Muscle layer of duodenum (tissue), 2 donors: ENCODE results near the gene CALN1.
"Not testable (repeated sequence)": the region's sequence is repeated elsewhere in the genome, so short reads cannot be mapped to it uniquely, and the experiment has no call there.

Source experiments
- H3K27ac ChIP-seq: one replicate; pipeline ENCODE4 v1.7.0; 2013; ENCODE audit warnings: mild to moderate bottlenecking, low read length
- H3K27me3 ChIP-seq: one replicate; pipeline ENCODE4 v1.7.0; 2013; ENCODE audit warnings: low read depth, mild to moderate bottlenecking, control low read depth, low read length
- H3K36me3 ChIP-seq, 2 donors: one replicate each; pipeline ENCODE4 v1.7.0; 2013; ENCODE audit warnings: low read length in 2 of 2, control low read depth in 1 of 2, mild to moderate bottlenecking in 1 of 2; ENCODE audit not compliant: insufficient read depth in 2 of 2, control insufficient read depth in 1 of 2
- H3K4me1 ChIP-seq, 2 donors: one replicate each; pipeline ENCODE4 v1.7.0; 2013; ENCODE audit warnings: low read length in 2 of 2, mild to moderate bottlenecking in 2 of 2, control low read depth in 1 of 2, moderate library complexity in 1 of 2; ENCODE audit not compliant: insufficient read depth in 2 of 2, control insufficient read depth in 1 of 2
- H3K4me3 ChIP-seq, 2 donors: one replicate each; pipeline ENCODE4 v1.7.0; 2013; ENCODE audit warnings: low read length in 2 of 2, low read depth in 1 of 2, mild to moderate bottlenecking in 1 of 2
- H3K9me3 ChIP-seq, 2 donors: one replicate each; pipeline ENCODE4 v1.7.0; 2013; ENCODE audit warnings: low read length in 2 of 2, control low read depth in 1 of 2, mild to moderate bottlenecking in 1 of 2; ENCODE audit not compliant: control insufficient read depth in 1 of 2
- donor health status: healthy.

CALN1 gene

DNA sequence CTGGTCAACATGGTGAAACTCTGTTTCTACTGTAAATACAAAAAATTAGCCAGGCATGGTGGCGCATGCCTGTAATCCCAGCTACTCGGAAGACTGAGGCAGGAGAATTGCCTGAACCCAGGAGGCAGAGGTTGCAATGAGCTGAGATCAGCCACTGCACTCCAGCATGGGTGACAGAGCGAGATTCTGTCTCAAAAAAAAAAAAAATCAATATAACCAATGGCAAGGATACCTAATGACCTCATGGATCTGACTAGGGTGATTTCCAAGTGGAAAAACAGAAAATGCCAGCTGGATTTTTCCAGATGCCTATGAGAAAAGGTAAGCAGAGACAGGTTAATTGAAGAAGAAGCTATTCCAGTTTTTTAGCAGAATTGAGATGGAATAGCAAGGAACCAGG lies 68.8 kb downstream of the CALN1 start:
- not testable (repeated sequence) for H3K27me3 ChIP-seq, H3K4me3 ChIP-seq, H3K4me1 ChIP-seq, H3K27ac ChIP-seq, H3K9me3 ChIP-seq, H3K36me3 ChIP-seq

DNA sequence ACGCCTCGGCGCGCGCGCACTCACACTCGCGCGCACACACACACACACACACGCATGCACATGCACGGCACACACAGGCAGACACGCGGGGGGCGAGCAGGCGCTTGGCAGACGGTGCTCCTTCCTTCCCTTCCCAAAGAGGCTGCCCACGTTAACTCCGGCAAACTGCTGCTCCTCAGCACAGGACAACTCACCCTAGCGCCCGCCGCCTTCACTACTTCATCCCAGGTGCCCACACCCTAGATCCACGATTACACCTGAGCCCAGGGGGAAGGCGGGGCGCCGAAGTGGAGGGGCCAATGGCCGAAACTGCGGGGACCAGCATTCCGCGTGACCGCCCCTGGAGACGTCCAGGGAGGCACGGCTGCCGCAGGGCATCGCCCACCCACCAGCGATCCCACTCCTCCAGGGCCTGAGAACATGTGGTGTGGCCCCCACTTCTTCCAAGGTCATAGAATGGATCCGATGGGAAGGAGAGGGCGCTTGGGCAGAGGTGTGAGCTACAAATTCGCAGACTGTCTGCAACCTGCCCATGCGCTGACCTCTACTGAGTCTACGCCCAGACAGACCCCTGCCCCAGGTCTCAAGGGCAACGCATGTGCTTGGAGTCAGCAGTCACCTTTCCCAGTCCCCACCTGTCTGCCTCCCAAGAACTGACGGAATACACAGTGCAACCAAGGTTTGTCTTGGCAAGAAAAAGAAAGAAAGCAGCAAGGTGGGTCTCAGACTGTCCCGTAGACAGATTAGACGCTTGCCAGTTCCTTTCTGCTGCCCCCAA lies 74.6 kb downstream of the CALN1 start:
- Histone ChIP-seq H3K4me3 (no peak overlapping the region), H3K36me3 (no peaks in the 10 kb centered on the region), H3K9me3 (peaks cover 0 to 4% of the 10 kb centered on the region in 2 donors), H3K27me3 (peaks cover 11% of the 10 kb centered on the region), H3K4me1 (peaks cover 0 to 18% of the 10 kb centered on the region in 2 donors), H3K27ac (no peak overlapping the region)

DNA sequence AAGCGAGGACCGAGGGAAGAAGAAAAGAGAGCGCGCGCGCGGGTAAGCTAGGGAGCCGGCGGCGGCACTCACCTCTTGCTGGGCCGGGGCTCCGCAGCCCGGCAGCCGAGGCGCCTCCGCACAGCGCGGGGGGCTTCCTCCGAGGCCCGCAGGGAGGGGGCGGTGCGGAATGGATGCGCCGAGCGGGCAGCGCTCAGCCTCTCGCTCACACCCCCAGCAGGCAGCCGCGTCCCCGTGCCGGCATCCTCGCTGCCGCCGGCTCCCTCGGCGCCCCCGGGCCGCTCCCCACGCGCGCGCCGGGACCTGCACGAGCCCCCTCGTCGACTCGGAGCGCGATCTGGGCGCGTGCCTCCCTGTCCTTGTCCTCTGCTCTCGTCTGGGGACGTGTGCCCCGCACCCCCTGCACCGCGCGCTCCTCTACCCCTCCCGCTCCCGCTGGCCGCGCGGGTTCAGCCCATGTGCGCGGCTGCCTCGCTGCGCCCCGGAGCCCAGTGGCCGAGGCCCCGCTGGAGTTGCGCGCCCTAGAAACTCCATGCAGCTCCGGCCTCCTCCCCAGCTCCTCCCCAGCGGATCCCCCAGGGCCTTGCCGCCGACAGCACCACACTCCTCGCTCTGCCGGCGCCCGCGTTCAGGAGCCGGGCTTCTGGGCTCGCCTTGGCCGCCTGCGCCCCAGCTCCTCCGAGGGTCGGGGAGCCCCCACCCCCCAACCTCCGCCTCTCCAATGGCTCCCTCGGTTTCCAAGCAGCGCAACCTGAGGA lies 75.3 kb downstream of the CALN1 start:
- H3K4me1 ChIP-seq, result peaks cover 0 to 18% of the 10 kb centered on the region in 2 donors
- H3K9me3 ChIP-seq, result peaks cover 0 to 11% of the 10 kb centered on the region in 2 donors
- no peak overlapping the region for H3K4me3 ChIP-seq
- peaks cover 11% of the 10 kb centered on the region for H3K27me3 ChIP-seq
- no peaks in the 10 kb centered on the region for H3K36me3 ChIP-seq
- H3K27ac ChIP-seq, result no peak overlapping the region

DNA sequence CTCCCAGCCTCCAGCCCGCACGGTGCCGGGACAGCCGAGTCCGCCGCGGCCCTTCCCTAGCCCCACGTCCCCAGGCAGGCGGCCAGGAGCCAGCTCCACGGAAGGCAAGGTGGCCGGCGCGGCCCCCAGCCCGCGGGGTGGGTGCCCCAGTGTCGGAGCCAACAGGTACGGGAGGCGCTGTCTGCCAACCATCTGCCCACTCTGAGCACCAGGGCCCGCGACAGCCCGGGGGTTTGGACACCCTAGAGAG lies 75.8 kb downstream of the CALN1 start:
- Histone ChIP-seq H3K4me1 (peaks cover 0 to 18% of the 10 kb centered on the region in 2 donors), H3K36me3 (no peaks in the 10 kb centered on the region), H3K27ac (no peak overlapping the region), H3K27me3 (peaks cover 11% of the 10 kb centered on the region), H3K9me3 (peaks cover 0 to 13% of the 10 kb centered on the region in 2 donors), H3K4me3 (no peak overlapping the region)

DNA sequence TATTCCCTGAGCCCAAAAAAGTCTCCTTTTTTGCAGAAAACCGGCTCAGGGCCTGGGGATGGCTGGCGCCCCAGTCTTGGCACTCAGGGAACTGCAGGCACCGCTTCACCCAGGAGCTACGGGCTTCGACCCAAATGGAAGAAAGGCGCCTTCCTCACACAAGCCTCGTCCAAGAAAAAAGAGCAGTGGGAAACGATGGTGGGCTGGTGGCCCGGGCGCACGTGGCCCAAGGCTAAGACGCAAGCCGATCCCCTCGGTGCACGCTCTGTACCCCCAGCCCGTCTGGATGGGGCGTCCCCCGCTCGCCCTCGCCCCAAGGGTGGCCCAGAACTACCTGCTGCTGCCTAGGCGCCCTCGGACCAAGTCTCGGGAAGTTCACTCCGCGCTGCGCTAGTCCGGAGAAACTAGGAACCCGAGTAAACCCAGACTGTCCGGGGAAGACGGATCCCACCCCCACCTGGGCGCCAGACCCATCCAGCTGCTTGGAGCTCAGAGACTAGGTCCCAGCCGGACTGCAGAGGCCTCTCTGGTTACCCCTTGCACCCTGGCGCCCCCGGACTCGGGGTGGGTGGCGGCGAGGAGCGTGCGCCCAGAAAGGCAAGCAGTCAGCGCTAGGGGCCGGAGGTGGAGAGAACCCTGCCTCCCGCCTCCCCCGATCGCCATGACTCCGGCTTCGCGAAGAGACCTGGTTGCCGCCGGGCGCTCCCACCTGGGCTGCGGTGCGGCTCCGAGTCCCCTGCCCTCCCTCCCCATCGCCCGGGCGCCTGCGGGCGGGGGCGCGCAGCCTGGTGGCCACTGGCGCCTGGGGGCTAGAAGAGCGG lies 76.4 kb downstream of the CALN1 start:
- H3K36me3 ChIP-seq, result no peaks in the 10 kb centered on the region
- peaks cover 0 to 18% of the 10 kb centered on the region in 2 donors for H3K4me1 ChIP-seq
- H3K27me3 ChIP-seq, result peaks cover 11% of the 10 kb centered on the region
- H3K27ac ChIP-seq, result no peak overlapping the region
- H3K9me3 ChIP-seq, result peaks cover 0 to 13% of the 10 kb centered on the region in 2 donors
- no peak overlapping the region for H3K4me3 ChIP-seq

DNA sequence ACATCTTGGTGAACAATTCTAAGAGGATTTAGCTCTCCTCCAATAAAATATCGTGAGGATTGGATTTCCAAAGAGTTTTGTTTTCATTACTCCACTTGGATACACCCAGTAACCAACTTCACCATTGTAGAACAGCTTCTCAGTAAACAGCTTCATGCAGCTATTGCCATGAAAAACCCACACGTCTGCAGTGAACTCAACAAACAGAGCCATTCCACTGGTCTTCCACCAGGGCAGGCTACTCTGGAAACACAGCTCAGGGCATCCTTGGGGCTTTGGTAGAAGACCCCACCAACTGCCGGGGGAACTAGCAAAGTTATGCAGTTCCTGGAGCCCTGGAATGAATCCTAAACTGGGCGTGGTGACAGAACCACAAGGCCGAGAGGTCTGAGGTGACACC lies 77.4 kb downstream of the CALN1 start:
- Histone ChIP-seq H3K4me1 (peaks cover 0 to 18% of the 10 kb centered on the region in 2 donors), H3K27me3 (peaks cover 11% of the 10 kb centered on the region), H3K9me3 (peaks cover 0 to 13% of the 10 kb centered on the region in 2 donors), H3K4me3 (no peak overlapping the region), H3K27ac (no peak overlapping the region), H3K36me3 (no peaks in the 10 kb centered on the region)

DNA sequence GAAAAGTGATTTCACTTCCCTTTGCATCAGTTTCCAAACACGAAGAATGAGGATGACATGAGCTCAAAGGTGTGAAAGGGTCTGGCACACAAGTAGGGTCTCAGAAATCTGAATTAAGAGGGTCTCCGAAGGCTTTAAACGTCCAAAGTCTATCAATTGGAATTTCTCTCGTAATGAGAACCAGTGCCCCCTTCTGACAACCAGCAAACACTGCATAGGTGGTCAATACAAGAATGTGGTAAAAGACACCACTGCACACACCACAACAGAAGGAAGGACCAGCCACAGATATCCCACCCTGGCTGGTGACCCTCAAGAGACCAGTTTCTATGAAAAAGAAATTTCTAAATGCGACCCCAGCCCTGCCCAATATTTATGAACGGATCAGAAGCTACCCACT lies 78.1 kb downstream of the CALN1 start:
- Histone ChIP-seq H3K27ac (no peak overlapping the region), H3K4me1 (peaks cover 0 to 18% of the 10 kb centered on the region in 2 donors), H3K9me3 (peaks cover 0 to 13% of the 10 kb centered on the region in 2 donors), H3K27me3 (peaks cover 11% of the 10 kb centered on the region), H3K36me3 (no peaks in the 10 kb centered on the region), H3K4me3 (no peak overlapping the region)

DNA sequence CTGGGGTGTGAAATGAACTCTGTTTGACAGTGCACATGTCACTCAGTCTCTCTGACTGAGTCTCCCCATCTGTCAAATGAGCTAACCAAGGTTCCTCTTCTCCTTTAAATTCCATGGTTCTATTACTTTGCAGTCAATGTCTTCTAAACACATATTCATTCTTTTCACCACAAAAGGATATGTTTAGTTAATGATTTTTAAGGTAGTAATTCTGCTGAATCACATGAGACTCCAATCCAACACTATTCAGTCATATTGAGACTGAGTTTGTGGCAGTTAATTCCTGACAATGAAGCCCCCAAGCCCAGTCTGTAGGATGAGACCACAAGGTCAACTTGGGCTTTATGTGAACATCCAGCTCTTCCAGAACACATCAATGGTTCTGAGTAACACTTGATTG lies 85.3 kb downstream of the CALN1 start:
- H3K27me3 ChIP-seq, result no peaks in the 10 kb centered on the region
- no peaks in the 10 kb centered on the region for H3K36me3 ChIP-seq

DNA sequence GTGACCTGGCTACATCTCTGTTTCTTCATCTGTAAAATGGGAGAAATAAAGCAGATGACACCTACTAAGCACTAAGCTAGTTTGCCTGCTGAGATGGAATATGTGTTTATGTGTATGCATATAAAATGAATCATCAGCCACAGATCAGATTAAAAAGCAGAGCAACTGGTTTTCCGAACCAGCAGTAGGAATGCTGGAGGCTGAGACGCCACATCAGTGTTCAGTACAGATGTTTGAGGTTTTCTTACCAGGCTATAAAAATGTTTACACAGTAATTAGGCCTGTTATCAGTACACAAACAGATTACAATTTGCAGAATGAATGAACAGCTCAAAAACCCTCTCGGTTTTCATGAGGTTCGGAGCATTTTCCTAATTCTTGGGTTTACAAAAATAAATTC lies 85.8 kb downstream of the CALN1 start:
- no peaks in the 10 kb centered on the region for H3K4me1 ChIP-seq
- H3K4me3 ChIP-seq, result no peak overlapping the region
- H3K27ac ChIP-seq, result no peak overlapping the region
- no peaks in the 10 kb centered on the region for H3K36me3 ChIP-seq
- H3K9me3 ChIP-seq, result no peaks in the 10 kb centered on the region
- H3K27me3 ChIP-seq, result no peaks in the 10 kb centered on the region

More for the DNA sequence above, 85.3 kb downstream of the CALN1 start:
- Histone ChIP-seq H3K9me3 (peaks cover 0 to 2% of the 10 kb centered on the region in 2 donors), H3K4me1 (no peaks in the 10 kb centered on the region), H3K4me3 (no peak overlapping the region), H3K27ac (no peak overlapping the region)

DNA sequence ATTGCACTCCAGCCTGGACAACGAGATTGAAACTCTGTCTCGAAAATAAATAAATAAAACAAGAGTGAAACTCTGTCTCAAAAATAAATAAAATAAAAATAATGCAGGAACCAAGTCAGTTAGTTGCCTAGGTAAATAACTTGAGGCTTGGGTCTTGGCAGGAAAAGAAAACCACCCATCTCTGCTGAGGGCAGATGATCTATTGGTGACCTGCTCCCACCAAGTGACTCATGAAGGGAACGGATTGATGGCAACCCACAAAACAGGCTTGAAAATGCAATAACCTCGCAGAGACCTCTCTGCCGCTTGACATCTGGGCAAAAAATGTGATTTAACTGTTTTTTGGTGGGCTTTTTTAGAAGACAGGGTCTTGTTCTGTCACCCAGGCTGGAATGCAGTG lies 86.6 kb downstream of the CALN1 start:
- Histone ChIP-seq H3K4me1 (no peaks in the 10 kb centered on the region), H3K9me3 (no peaks in the 10 kb centered on the region), H3K27ac (no peak overlapping the region), H3K4me3 (no peak overlapping the region), H3K36me3 (no peaks in the 10 kb centered on the region), H3K27me3 (no peaks in the 10 kb centered on the region)

DNA sequence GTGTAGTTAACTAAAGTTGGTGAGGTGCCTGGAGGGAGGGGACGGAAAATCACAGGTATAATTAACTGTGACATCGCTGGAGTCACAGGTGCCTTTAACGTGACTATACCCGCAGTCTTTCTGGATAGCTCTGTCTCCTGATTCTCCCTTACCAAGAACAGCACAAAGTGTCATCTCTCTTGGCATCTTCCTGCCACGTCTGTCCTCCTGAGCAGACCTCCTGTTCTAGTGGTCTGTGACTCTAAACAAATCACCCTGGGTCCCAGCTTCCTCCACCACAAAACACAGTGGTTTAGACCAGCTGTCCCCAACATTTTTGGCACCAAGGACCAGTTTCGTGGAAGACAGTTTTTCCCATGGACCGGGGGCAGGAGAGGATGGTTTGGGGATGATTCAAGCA lies 90.5 kb downstream of the CALN1 start:
- no peak overlapping the region for H3K4me3 ChIP-seq
- H3K27me3 ChIP-seq, result no peaks in the 10 kb centered on the region
- H3K27ac ChIP-seq, result no peak overlapping the region
- no peaks in the 10 kb centered on the region for H3K4me1 ChIP-seq
- no peaks in the 10 kb centered on the region for H3K36me3 ChIP-seq
- no peaks in the 10 kb centered on the region for H3K9me3 ChIP-seq
